ENCODE results near the gene NOD2.

Gene NOD2

DNA sequence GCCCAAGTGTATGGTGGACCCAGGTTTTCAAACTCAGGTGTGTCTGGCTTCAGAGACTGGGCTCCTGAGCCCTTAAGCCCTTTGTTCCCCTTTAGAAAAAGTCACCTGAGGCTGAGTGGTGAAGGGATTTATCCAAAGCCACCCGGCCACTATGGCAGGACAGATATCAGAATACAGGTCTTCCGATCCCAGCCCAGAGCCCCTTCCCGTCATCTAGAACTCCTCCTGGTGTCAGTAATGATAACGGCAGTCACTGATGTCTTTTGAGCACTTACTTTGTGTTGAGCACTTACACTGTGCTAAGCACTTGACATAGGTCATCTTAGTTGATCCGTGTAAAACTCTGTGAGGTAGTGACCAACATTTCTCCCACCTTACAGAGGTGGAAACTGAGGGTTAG lies 16.6 kb downstream of the NOD2 start:
- H3K36me3 ChIP-seq (ENCODE audit: control insufficient read depth, insufficient read depth, low read length): peaks cover 5% of the 10 kb centered on the region
- TF ChIP-seq CTCF (IDR thresholded peaks at IDR 0.05; ENCODE audit: insufficient read depth, low read length, poor library complexity, severe bottlenecking): no peak
- no peaks in the 10 kb centered on the region for H3K27me3 ChIP-seq (replicated peaks; ENCODE audit: control insufficient read depth, insufficient read depth, low read length)
- no peak overlapping the region for H3K4me3 ChIP-seq (replicated peaks; ENCODE audit: low read depth, low read length)
- DNase-seq (ENCODE audit: extremely low read depth, insufficient read length): no peak

DNA sequence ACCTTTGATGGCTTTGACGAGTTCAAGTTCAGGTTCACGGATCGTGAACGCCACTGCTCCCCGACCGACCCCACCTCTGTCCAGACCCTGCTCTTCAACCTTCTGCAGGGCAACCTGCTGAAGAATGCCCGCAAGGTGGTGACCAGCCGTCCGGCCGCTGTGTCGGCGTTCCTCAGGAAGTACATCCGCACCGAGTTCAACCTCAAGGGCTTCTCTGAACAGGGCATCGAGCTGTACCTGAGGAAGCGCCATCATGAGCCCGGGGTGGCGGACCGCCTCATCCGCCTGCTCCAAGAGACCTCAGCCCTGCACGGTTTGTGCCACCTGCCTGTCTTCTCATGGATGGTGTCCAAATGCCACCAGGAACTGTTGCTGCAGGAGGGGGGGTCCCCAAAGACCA lies 17.6 kb downstream of the NOD2 start:
- no peak for DNase-seq (ENCODE audit: extremely low read depth, insufficient read length)
- H3K27me3 ChIP-seq (replicated peaks; ENCODE audit: control insufficient read depth, insufficient read depth, low read length): no peaks in the 10 kb centered on the region
- H3K4me3 ChIP-seq (replicated peaks; ENCODE audit: low read depth, low read length): no peak overlapping the region
- peaks cover 5% of the 10 kb centered on the region for H3K36me3 ChIP-seq (ENCODE audit: control insufficient read depth, insufficient read depth, low read length)
- TF ChIP-seq CTCF (IDR thresholded peaks at IDR 0.05; ENCODE audit: insufficient read depth, low read length, poor library complexity, severe bottlenecking): no peak

GRCh38 chr16:50711862-50712559 lies 18.6 kb downstream of the NOD2 start:
- Histone ChIP-seq H3K36me3 (ENCODE audit: control insufficient read depth, insufficient read depth, low read length) (peaks cover 5% of the 10 kb centered on the region), H3K27me3 (replicated peaks; ENCODE audit: control insufficient read depth, insufficient read depth, low read length) (no peaks in the 10 kb centered on the region), H3K4me3 (replicated peaks; ENCODE audit: low read depth, low read length) (no peak overlapping the region)
- no peak for DNase-seq (ENCODE audit: extremely low read depth, insufficient read length)
- no peak for TF ChIP-seq CTCF (IDR thresholded peaks at IDR 0.05; ENCODE audit: insufficient read depth, low read length, poor library complexity, severe bottlenecking)

GRCh38 chr16:50712560-50712898 lies 19.1 kb downstream of the NOD2 start:
- TF ChIP-seq CTCF (IDR thresholded peaks at IDR 0.05; ENCODE audit: insufficient read depth, low read length, poor library complexity, severe bottlenecking): no peak
- Histone ChIP-seq H3K27me3 (replicated peaks; ENCODE audit: control insufficient read depth, insufficient read depth, low read length) (no peaks in the 10 kb centered on the region), H3K4me3 (replicated peaks; ENCODE audit: low read depth, low read length) (no peak overlapping the region), H3K36me3 (ENCODE audit: control insufficient read depth, insufficient read depth, low read length) (peaks cover 5% of the 10 kb centered on the region)
- no peak for DNase-seq (ENCODE audit: extremely low read depth, insufficient read length)

- Histone ChIP-seq H3K36me3 (ENCODE audit: control insufficient read depth, insufficient read depth, low read length) (peaks cover 5% of the 10 kb centered on the region), H3K27me3 (replicated peaks; ENCODE audit: control insufficient read depth, insufficient read depth, low read length) (no peaks in the 10 kb centered on the region), H3K4me3 (replicated peaks; ENCODE audit: low read depth, low read length) (no peak overlapping the region)
- TF ChIP-seq CTCF (IDR thresholded peaks at IDR 0.05; ENCODE audit: insufficient read depth, low read length, poor library complexity, severe bottlenecking): no peak
- DNase-seq (ENCODE audit: extremely low read depth, insufficient read length): no peak
Observed at GRCh38 chr16:50712956-50713355, 19.6 kb downstream of the NOD2 start.

DNA sequence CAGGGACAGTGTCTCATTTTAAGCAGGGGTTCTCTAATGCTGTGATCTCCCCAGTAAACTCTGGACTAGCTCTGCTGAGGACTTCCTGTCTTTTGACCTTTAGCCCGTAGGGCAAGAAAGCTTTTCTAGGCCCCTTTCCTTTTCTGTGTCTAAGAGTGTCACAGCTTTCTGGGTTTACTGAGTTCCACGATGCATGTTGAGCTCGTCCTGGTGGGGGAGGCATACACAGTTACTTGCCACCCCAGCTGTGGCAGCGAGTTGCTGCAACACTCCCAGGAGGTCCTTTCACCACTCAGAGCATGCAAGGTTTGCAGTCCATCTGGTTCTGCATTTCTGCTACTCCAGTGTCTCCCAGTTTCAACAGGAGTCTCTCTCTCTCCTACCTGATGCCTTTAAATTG lies 23.7 kb downstream of the NOD2 start:
- no peak overlapping the region for H3K4me3 ChIP-seq (replicated peaks; ENCODE audit: low read depth, low read length)
- no peak for DNase-seq (ENCODE audit: extremely low read depth, insufficient read length)
- H3K27me3 ChIP-seq (replicated peaks; ENCODE audit: control insufficient read depth, insufficient read depth, low read length): no peaks in the 10 kb centered on the region
- no peak for TF ChIP-seq CTCF (IDR thresholded peaks at IDR 0.05; ENCODE audit: insufficient read depth, low read length, poor library complexity, severe bottlenecking)
- no peaks in the 10 kb centered on the region; the same call in none of the 2 replicates for H3K36me3 ChIP-seq (ENCODE audit: control insufficient read depth, insufficient read depth, low read length)
